NCI-H1092 (cell line): ENCODE results near the gene TMEM167A.
"Not testable (repeated sequence)": the region's sequence is repeated elsewhere in the genome, so short reads cannot be mapped to it uniquely, and the experiment has no call there.

ENCODE experiments used
- DNase-seq: peaks from one replicate; lab custom pipeline; 2025; lab: John Stamatoyannopoulos, UW

Gene TMEM167A

DNA sequence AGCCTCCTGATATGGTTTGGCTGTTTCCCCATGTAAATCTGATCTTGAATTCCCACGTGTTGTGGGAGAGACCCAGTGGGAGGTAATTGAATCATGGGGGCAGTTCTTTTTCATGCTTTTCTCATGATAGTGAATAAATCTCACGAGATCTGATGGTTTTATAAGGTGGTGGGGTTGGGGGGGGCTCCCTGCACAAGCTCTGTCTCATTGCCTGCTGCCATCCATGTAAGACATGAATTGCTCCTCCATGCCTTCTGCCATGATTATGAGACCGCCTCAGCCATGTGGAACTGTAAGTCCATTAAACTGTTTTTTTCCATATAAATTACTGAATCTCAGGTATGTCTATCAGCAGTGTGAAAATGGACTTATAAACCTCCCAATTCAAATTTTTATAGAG lies 13.0 kb upstream of the TMEM167A start:
- no peak for DNase-seq

DNA sequence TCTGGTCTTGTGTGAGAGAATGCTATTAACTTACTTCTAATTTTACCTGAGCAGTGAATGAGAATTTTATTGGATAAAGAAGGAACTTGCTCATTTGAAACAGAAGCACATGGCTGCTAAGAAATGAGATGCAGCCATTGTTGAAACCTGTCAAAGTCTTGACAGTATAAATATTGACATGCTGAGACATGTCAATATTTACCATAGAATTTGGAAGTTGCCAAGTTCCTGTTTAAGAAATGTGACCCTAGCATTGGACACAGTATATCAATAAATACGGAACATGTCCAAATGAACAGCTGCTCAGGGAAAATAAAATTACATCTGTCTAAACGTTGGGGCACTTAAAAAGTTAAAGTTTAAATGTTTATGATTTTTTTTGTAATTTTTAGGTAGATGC lies 7.9 kb upstream of the TMEM167A start:
- DNase-seq = no peak

DNA sequence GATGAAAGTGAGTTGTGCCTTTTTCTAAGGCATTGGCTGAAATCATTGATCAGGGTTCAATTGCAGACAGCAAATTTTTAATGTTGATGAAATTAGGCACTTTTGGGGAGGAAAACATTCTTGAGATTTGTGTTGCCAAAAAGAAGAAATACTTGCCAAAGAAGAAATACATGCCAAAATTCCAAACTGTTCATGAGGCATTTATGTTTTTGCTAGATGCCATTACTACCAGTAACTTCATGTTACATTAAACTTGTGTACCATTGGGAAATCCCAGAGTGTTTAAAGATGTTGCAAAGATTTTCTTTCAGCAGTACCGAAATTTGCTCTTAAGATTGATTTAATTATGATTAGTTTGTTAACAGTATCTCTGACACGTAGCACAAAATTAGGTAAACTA lies 7.1 kb upstream of the TMEM167A start:
- DNase-seq = no peak

DNA sequence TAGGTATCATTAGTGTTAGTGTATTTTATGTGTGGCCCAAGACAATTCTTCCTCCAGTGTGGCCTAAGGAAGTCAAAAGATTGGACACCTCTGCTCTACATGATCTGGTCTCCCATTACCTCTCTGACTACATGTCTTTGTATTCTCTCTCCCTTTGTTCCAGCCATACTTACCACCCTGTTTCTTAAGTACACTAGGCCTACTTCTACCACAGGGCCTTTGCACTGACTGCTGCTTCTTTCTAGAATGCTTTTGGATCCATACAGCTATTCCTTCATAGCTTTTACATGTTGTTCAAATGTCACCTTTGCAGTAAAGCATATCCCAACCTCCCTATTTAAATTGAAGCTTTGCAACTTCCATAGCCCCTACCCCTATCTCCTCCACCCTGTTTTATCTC lies 5.6 kb upstream of the TMEM167A start:
- no peak for DNase-seq

DNA sequence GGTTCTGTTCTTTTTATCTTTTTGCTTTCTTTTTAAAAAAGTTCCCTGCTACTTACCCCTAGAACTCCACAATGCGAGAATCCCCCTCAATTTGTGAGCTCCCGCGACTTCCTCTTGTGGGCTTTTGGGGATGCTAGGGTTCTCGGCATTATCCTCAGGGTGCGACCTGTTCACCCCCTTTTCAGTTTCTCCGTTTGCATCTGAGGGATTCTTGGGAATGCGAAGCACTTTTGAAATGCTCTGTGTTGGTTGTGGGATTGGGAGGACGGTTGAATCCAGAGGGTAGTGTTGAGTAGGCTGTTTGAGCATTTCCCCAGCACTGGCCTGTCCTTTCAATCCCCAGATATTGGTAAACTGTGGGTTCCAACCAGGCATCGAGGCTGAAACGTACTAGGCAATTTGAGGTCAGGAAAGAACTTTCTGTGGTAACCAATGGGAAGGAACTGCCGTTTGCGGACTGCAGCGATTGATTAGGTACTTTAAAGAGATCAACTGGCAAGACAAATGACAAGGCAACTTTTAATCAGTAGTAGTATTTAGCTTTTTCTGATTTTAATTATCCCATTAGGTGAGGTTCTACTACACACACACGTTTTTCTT lies 568 bp upstream of the TMEM167A start:
- no peak for DNase-seq

DNA sequence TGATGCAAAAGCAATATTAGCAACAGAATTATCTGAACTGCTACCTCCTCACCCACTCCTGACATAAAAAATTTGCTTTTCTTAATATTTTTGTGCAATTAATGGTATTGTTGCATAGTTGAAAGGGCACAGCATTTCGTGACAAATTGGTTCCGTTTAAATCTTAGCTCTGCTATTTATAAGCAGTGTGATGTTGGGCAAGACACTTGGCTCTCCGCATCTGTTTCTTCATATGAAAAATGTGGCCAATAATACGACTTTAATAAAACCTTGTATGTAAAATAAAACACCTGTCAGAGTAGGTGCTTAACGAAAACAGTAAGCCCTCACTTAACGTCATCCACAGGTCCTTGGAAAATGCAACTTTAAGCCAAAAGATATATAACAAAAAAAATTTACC lies 4.2 kb downstream of the TMEM167A start:
- no peak for DNase-seq

DNA sequence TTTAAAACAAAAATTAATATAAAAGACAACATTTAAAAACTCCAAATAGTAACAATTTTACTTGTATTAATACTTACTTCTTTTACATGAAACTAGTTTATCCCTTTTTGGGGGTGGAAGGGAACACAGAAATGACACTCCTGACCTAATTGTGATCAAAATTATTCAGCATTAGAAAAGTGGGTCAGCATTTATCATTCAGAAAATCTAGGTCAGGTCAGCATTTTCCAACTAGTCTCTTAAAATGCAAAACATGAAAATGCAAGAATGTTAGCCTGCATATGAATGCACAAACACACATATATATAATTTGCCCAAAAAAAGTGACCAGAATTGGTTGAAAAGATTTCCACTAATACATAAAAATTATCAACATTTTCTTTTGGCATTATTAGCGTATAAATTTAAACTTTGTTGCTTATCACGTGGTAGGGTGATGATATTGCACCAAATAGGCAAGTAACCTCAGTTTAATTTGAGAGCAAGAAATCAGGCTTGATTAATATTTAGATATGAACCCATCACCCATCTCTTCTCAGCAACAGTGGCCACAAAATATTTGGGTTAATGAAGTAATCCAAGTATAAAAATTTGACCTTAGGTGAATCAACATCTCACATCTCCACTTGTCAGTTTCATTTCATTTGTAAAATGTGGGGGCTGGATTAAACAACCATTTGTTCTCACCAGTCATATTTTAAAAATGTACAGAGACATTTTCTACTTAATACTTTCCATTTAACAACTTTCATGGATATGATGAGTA lies 5.7 kb downstream of the TMEM167A start:
- DNase-seq = no peak

DNA sequence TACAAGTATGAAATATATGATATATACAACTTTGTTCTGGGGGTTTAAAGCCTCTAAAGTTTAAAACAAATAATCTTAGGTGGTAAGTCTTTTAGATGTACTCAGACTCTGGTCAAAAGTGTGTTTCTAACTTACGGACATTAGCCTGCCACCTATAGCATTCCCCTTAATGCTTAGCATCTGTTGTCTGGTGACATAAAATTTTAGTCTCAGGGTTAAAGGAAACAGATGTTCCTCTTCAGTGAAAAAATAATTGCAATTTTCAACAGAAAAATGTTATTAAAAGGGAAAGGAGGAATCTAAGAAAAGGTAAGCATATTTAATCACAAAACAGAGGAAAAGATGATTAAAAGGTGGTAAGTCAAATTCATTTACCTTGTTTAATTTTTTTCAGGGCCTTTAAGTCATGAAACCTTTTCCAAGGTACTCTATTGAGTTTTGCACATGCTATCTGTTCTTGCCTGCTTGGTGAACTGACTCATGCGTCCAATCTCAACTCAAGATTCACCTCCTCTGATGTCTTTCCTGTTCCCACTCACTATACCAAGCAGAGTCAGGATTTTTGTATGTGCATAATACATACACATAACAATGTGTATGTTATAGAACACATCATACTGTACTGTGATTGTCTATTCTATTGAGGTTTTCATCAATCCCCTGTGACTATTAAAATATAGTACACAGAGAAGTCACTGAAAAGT lies 7.9 kb downstream of the TMEM167A start:
- DNase-seq = no peak

DNA sequence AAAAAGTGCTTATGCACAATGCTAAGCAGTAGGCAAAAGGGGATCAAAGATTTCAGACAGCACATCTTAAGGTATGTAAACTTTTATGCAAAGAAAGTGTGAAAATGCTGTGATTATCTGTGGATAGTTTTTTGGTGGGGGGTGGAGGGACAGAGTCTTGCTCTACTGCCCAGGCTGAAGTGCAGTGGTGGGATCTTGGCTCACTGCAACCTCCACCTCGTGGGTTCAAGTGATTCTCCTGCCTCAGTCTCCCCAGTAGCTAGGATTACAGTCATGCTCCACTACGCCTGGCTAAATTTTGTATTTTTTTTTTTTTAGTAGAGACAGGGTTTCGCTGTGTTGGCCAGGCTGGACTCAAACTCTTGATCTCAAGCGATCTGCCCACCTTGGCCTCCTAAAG lies 9.8 kb downstream of the TMEM167A start:
- DNase-seq = not testable (repeated sequence)

DNA sequence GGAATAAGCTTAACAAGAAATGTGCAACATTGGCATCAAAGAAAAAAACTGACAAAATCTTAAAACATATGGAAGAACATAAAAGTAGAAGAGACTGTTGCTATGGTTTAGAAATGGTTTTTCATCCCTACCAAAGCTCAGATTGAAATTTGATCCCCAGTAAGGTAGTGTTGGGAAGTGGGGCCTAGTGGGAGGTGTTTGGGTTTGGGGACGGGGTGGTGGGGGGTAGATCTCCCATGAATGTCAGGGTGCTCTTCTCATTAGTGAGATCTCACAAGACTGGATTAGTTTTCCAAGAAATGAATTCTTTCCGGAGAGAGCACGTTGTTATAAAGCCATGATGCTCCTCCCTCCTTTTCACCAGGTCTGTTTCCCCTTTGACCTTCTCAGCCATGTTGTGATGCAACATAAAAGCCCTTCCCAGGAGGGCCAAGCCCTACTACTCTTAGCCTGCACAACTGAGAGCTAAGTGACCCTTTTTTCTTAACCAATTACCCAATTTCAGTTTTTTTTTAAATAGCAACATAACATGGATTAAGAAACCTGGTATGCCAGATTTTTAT lies 10.6 kb downstream of the TMEM167A start:
- DNase-seq = no peak

DNA sequence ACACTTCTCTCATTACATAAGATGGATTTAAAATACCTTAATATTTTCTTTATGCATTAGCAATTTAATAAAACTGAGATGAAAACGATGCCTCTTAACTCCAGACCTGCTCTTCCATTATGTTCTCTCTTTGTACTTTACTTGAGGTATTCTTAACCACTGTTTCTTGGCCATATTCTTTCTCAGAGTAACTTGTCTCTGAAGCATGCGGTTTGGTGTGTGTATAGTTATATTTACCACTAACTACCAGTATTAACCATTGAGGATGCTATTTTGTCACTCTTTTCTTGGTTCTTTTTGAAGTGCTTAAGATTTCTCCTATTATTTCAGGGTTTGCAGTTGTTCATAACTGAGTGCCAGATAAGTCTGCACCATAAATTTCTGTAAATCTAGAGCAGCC lies 17.9 kb downstream of the TMEM167A start:
- DNase-seq = no peak

DNA sequence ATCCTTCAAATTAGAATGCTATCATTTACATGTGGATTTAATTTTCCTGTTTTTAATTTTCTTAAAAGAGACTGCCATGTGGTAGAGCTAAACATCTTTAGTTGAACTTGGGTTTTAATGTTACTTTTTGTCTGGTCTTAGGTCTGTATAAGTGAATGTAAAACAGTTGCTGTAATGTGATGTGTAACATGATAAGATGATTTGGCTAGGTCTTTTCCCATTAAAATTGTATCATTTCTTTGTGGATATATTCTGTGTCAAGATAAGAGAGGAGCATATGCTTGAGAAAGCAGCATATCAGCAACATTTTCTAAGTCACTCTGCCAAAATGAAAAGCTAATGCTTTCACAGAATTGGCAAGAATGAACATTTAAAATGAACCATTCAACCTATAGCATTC lies 18.5 kb downstream of the TMEM167A start:
- no peak for DNase-seq

DNA sequence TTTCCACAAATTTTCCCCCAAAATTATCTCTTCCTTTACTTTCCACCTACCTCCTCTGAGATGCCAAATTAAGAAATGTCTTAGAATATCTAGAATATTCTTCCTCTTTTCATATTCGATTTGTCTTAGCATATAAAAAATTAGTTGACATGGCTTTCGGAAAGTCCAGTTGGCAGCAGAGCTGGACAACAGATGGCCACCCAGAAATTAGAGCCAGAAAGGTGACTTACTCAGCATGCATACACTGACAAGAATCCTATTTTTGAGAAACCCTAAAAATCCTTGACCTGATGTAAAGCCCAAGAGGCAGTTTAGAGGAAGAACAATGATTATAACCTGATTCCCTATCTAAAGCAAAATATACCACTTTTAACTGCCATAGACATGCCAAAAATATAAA lies 22.0 kb downstream of the TMEM167A start:
- DNase-seq = no peak

DNA sequence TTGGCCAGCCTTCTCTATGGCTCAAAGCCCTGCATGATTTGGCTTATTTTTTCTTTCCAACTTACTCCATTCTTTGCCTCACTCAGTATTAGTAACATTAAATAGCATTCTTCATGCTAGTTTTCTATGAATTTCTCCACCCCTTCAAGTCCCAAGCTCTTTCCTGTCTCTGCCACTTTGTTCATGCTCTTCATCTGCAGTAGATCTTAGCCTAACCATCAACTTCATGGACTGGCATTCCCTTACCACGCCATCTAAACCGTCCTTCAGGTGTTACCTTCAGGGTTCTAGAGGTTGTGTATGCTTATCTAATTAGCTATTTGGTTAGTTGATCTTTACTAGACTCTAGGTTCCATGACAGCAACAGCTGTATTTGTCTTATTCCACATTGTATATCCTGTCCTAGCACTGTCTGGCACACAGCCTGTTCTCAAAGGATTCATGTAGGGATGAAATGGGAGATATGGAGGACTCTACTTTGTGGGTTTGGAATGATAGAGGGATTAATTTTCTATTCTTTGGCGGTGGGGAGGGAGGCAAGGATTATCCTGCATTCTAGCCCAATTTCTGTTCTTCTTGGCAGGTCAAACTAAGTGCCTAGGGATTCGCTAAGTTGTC lies 26.4 kb downstream of the TMEM167A start:
- no peak for DNase-seq

DNA sequence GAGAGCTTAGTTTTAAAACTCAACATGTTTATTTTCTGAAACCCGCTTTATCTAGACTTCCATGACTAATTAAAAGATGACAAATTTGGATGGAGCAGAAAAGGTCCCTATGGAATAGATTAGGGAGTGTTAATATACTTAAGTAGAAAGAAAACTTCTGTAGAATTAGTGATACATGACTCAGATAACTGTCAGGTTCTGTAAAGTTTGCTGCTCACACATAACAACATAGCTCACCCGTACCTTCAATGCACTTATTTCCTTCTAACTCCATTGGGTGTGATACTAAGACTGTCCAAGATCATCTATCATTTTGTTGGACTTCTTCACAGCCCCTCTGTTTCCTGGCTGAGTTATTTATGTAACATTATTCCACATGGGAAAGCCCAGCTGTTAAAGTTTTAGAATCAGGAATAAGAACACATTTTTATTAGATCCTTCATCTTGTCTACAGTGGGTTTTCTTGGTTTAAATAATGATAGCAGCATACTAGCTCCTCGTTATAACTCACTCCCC lies 27.8 kb downstream of the TMEM167A start:
- DNase-seq = no peak

DNA sequence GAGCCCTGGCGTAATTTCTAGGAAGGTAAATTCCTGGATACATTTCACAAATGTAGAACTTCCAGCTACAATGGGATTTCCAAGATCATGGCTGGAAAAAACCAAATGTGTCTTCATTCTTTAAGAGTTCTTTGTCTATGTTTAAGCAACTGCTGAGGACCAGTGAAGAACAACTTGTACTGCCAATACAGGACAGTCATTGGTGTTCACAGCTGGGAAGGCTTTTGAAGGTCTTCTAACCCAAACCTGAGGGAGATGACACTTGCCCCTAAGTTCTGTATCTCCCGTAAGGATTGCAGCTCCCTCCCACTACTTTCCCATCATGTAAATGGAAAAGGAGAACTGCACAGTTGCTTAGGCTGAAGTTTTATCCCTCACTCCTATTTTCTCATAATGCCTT lies 28.4 kb downstream of the TMEM167A start:
- no peak for DNase-seq

DNA sequence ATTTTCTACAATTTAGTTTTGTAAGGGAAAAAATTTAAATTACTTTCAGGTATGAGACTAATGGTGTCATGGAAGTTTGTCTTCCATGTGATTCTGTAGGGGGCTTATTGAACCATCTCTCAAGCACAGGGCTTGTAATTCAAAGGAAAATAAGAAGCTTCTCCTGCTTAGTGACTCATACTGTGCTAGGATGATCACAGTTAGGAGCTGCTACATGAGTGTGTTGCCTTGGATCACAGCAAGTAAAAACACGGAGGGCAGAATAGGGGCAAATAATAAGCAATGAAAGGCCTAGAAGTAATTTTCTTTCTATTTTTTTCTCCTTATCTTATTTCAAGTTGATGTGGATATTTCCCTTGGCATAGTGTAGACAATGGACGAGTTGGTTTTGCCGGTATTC lies 28.9 kb downstream of the TMEM167A start:
- no peak for DNase-seq

DNA sequence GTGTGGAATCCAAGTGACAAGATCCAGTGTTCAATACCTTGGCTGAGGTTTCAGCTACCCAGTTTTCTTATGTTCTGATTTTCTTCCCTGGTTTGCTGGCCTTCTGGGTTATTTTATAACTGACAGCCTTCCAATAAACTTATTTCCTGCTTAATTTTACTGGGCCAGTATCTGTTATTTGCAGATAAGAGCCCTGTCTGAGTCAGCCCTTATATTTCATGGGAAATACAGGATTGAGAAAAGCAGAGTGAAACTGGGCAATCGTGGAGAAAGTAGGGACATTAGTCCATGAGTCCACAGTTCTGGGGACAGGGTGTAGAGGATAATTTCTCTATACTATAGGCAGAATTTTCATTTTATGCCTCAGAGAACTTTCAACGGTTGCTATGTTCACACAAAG lies 32.3 kb downstream of the TMEM167A start:
- no peak for DNase-seq

DNA sequence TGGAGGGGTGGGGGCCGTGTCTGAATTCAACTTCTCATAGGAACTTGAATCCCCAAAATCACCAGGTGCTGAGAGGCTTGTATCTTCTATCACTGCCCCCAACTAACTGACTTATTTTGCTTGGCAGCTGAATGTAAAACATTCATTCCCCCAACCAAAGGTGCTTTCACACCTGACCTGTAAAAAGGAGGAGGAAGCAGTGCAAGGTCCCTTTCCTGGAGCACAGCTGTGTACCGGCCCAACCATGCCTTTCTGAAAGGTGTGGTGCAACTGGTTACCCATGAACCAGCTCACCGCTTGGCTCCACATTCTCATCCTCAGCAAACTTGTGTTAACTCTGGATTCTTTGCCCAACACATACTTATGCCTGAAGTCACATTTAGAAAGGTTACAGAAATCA lies 34.7 kb downstream of the TMEM167A start:
- no peak for DNase-seq

DNA sequence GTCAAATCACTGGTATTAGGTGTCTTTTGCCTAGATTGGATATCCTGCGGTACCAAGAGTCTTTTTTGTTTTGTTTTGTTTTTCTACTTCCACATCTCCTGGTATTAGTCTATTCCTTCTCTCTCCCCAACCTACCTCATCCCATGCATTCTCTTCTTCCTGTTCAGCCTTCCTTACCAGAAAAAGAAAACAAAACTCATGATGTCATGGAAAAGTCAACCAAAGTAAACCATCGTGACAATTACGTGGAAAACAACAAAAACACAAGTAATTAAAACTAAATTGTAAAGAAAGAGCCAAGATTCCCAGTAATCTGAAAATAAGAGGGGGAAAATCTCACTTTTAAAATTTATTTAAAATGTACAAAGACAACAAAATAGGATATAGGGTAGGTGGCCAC lies 38.3 kb downstream of the TMEM167A start:
- DNase-seq = no peak

DNA sequence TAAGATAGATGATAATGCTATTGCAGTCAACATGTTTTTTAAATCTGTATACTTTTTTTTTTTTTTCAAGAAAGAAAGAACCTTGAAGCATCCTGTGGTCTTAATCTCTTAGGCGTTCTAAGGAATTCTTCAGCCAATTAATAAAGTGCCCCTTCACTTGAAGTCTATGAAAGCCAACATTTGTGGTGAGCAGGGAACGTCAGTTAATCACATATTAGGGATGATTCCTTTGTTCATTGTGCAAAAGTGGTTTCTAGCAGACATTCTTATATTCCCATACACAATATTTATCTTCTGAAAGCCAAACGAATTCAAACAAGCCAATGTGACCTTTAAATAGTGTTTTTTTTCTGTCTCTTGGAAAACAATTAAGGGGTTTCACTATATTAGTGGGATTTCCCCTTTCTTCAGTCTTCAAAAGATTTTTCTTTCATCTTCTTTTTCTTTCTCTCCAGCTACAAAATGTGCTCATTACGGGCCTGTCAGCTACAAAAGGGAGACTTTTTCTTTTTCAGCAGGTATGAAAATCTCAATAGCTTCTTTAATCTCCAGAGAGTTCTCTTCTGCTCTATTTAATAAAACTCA lies 40.1 kb downstream of the TMEM167A start:
- DNase-seq = no peak
